Progenitor cell of endocrine pancreas (in vitro differentiated cells): ENCODE measurements around the gene LRP5. TPM values are rescaled to one million over a fixed set of nuclear protein-coding genes. Genes with fewer than 3 reads are reported as not detected.
A peak's percentile ranks its signal among the peaks of the same experiment; 100 is the strongest.

Experiments used
- DNase-seq: peaks from one replicate; pipeline ENCODE4 v3.0.0; 2021; ENCODE audit warnings: low spot score; ENCODE audit not compliant: unreplicated experiment
- H3K27ac Mint-ChIP-seq: 2 replicates; pipeline ENCODE4 v1.8.0; 2021; ENCODE audit warnings: mild to moderate bottlenecking, moderate library complexity, mixed read lengths
- H3K27me3 Mint-ChIP-seq: 2 replicates; pipeline ENCODE4 v1.8.0; 2021; ENCODE audit warnings: mixed read lengths
- H3K36me3 Mint-ChIP-seq: 2 replicates; pipeline ENCODE4 v1.8.0; 2022; ENCODE audit warnings: mixed read lengths; ENCODE audit not compliant: insufficient read depth
- H3K4me1 Mint-ChIP-seq: 2 replicates; pipeline ENCODE4 v1.8.0; 2021; ENCODE audit warnings: low read depth, mixed read lengths
- H3K4me3 Mint-ChIP-seq: 2 replicates; pipeline ENCODE4 v1.8.0; 2021; ENCODE audit warnings: low read depth, mild to moderate bottlenecking, moderate library complexity, mixed read lengths
- H3K9me3 Mint-ChIP-seq: 2 replicates; pipeline ENCODE4 v1.8.0; 2021; ENCODE audit warnings: low read depth, mixed read lengths
- total RNA-seq: library from RNA; stranded (reverse); gene quantifications from 2 replicates; pipeline ENCODE4 v1.2.1, GENCODE V29; 2021
- TF ChIP-seq, protein P1 (sequence below): fragments of 200-600 bp; sonication (generic); IDR thresholded peaks from one replicate; pipeline ENCODE4 v1.5.0; 2021; ENCODE audit warnings: antibody characterized with exemption, mild to moderate bottlenecking; ENCODE audit not compliant: unreplicated experiment

Gene LRP5
- total RNA-seq, 1 donor from 2014 or later: 115 TPM

DNA sequence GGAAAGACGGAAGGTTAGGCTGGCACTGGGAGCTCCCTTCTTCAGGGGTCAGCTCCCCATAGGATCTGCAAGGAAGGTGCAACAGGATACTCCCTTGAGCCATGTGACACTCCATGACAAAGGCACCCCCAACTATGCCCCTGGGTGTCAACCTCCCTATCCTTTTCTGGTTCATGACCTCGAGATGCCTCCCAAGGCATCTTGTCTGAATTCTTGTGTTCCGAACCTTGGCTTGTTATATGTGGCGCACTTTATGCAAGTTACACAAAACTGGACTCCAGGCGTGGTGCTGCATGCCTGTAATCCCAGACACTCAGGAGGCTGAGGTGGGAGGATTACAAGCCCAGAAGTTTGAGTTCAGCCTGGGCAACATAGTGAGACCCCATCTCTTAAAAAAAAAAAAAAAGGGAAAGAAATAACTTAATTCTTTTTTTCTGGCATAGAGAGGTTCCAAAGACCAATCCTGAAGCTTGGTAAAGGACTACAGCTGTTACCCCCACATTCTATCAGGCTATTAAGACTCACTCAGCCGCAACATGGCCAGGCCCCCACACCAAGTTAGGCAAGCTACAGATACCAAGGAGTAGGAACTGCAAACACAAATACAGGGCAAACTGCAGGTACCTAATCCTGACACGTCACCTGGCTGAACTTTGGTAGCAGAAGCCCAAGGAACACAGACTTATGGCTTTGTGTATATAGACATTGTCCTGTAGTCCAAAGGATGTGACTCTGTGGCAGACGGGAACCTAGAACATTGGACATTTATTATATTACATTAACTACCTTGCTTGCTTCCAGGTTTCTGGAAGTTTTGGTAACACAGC is 42.0 kb upstream of the LRP5 start:
- no peaks in the 10 kb centered on the region for H3K36me3 Mint-ChIP-seq
- no peaks in the 10 kb centered on the region for H3K27me3 Mint-ChIP-seq
- H3K9me3 Mint-ChIP-seq: no peaks in the 10 kb centered on the region
- H3K27ac Mint-ChIP-seq: peak overlapping the region; percentile 98
- peak overlapping the region; percentile 95 for H3K4me3 Mint-ChIP-seq
- DNase-seq: no peak
- TF ChIP-seq, protein P1, sequence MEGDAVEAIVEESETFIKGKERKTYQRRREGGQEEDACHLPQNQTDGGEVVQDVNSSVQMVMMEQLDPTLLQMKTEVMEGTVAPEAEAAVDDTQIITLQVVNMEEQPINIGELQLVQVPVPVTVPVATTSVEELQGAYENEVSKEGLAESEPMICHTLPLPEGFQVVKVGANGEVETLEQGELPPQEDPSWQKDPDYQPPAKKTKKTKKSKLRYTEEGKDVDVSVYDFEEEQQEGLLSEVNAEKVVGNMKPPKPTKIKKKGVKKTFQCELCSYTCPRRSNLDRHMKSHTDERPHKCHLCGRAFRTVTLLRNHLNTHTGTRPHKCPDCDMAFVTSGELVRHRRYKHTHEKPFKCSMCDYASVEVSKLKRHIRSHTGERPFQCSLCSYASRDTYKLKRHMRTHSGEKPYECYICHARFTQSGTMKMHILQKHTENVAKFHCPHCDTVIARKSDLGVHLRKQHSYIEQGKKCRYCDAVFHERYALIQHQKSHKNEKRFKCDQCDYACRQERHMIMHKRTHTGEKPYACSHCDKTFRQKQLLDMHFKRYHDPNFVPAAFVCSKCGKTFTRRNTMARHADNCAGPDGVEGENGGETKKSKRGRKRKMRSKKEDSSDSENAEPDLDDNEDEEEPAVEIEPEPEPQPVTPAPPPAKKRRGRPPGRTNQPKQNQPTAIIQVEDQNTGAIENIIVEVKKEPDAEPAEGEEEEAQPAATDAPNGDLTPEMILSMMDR: no peak
- peaks cover 19% of the 10 kb centered on the region for H3K4me1 Mint-ChIP-seq

DNA sequence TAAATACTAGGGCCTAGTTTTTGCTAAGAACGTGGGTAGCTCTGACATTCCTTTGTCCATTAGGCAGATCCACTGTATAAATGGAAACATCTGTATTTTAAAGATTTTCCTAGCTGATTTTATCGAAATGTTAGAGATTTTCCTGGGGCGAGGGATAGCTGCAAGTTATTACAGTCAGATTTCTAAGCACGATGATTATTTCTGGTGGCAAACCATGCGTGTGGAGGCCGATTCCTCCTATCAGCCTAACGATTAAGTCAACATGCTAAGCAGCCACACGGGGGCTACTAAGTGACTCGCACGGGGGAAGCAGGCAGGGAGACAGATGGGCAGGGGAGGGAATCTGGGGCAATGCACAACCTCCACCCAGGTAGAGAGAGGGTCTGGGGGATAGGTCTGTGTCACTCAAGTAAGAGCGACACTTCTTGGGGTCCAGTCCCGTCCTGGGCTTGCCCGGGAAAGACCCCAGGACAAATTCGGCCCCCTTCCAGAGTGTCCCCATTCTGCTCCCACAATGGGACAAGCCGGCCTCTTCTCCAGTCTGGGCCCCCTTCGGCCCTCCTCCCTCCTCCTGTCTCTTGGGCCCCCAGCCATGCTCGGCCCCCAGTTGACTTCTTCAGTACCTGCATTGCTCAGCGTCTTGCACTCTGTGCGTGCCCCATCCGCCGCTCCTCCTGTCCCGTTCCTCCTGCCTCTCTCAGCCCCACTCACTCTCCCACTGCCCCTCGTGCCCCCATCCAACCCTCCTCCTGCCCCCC is 41.2 kb upstream of the LRP5 start:
- Mint-ChIP-seq H3K36me3 (no peaks in the 10 kb centered on the region), H3K4me3 (peak overlapping the region; percentile 95), H3K9me3 (no peaks in the 10 kb centered on the region), H3K27ac (peak overlapping the region; percentile 98), H3K4me1 (peaks cover 19% of the 10 kb centered on the region), H3K27me3 (no peaks in the 10 kb centered on the region)
- TF ChIP-seq, protein P1: peak; percentile 55
- DNase-seq: peak; percentile 25

DNA sequence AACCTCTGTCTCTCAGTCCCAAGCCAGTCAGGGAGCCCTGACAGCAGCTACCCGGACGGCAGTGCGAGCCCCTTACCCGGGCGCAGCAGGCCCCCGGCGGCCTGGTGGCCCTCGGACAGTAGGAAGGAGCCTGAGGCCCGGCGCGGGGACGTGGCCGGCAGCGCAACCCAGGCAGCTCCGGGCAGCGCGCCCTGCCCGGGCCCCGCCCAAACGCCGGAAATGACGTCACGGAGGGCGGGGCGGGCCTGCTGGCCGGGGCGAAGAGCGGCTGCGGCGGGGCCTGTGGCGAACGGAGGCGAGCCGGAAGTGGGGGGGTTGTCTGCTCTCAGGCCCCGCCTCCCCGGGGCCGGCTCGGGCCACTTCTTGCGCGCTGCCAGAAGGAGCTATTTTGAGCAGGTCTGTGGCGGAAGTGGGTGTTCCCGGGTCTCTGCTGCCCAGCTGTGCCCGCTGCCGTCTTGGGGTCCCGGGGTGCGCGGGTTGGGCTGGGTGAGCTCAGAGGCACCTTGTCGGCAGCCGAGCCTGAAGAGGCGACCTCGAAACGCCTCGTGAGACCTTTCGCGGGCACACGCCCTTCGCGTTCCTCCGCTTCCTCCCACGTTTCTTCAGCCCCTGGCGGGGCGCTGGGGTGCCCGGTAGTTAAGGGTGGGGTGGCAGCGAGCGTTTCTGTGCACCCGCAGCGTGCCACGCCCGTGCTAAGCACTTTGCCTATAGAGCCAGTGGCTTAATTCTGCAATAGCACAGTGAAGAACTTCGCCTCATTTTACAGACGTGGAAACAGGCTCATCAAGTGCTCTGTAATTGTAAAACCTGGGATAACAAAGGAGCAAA is 40.4 kb upstream of the LRP5 start, which contains the start of gene C11orf24:
C11orf24 (minus strand) TSS at position 193 of the 828 bp plus-strand sequence. CDS start 8,206 bp downstream, outside the sequence.
- no peaks in the 10 kb centered on the region for H3K27me3 Mint-ChIP-seq
- no peaks in the 10 kb centered on the region for H3K36me3 Mint-ChIP-seq
- TF ChIP-seq, protein P1: no peak
- peaks cover 19% of the 10 kb centered on the region for H3K4me1 Mint-ChIP-seq
- H3K4me3 Mint-ChIP-seq: peak within 1 kb of the TSS; percentile 95
- H3K27ac Mint-ChIP-seq: peak within 1 kb of the TSS; percentile 98
- no peaks in the 10 kb centered on the region for H3K9me3 Mint-ChIP-seq
- peak; percentile 90 for DNase-seq

DNA sequence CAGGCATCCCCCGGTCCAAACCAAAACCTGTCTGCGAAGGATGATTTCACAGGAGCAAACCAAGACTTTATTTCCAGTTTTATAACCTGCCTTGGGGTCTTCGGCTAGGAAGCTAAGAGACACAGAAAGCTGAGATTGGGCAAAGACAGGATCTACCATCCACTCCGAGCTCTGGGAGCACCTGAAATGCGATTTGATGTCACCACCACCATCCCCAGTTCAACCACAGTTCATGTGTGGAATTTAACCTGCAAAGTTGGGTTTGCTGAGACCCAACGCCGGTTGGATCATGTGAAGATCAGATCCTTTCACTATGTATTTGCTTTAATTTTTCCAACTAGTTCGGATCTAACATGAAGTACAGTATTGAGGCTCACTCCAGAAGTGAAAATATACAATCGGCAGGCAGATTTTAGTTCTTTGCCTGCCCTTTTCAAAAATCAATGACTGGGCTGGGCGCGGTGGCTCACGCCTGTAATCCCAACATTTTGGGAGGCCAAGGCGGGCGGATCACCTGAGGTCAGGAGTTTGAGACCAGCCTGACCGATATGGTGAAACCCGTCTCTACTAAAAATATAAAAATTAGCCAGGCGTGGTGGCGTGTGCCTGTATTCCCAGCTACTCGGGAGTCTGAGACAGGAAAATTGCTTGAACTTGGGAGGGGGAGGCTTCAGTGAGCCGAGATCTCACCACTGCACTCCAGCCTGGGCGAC is 39.2 kb upstream of the LRP5 start:
- no peak for DNase-seq
- no peaks in the 10 kb centered on the region for H3K9me3 Mint-ChIP-seq
- no peaks in the 10 kb centered on the region for H3K27me3 Mint-ChIP-seq
- H3K4me3 Mint-ChIP-seq: peak overlapping the region; percentile 95
- peaks cover 19% of the 10 kb centered on the region for H3K4me1 Mint-ChIP-seq
- no peaks in the 10 kb centered on the region for H3K36me3 Mint-ChIP-seq
- TF ChIP-seq, protein P1: no peak
- H3K27ac Mint-ChIP-seq: no peak overlapping the region
